Heart left ventricle (tissue), 13 donors: ENCODE measurements around the gene ATP1A1.

Experiments used
- POLR2A ChIP-seq, 2 donors: fragments of 450-650 bp; IDR thresholded peaks; one replicate each; pipeline ENCODE4 v1.6.1; 2017; ENCODE audit warnings: antibody characterized with exemption in 2 of 2, mild to moderate bottlenecking in 2 of 2, moderate library complexity in 2 of 2
- TF ChIP-seq, protein P1 (sequence below), 12 donors: fragments of 200-600 bp; sonication (generic) in 4 of 12; IDR thresholded peaks; one replicate each; pipeline versions ENCODE4 v1.5.0 to v1.8.0; 2018 to 2022; ENCODE audit warnings: antibody characterized with exemption in 12 of 12, mild to moderate bottlenecking in 5 of 12
- donor health status: ischemic (EF 13 %, LVEDD 7.1; RV severe dilation, severe dysfunction).
- donor health status: DM: no; HTN: yes; CAD: no.
- donor health status: DM: no; HTN: no; CAD: no.
- donor health status: ischemic (EF 25% LVEDD 6.9; RV normal size, moderate dysfunction).
- donor health status: ischemic (EF 25% LVEDD 5.7; RV mildly dilated, moderate dysfunction).
- donor health status: ischemic (EF 35%, LVEDD 5.7; RV mildly dilated, moderate dysfunction).
- donor health status: nonischemic (EF 11% LVEDD 7.7; RV severe dilation, severe dysfunction).
- donor health status: DM: yes; HTN: yes; CAD: no.
- donor health status: PGD.
- donor health status: ischemic (EF 29% LVEDD 5.4; RV normal size, mild dysfunction).
- donor health status: nonischemic (EF 23%, LVEDD 6.1; RV moderate dilation, normal function).

- TF ChIP-seq, protein P1, sequence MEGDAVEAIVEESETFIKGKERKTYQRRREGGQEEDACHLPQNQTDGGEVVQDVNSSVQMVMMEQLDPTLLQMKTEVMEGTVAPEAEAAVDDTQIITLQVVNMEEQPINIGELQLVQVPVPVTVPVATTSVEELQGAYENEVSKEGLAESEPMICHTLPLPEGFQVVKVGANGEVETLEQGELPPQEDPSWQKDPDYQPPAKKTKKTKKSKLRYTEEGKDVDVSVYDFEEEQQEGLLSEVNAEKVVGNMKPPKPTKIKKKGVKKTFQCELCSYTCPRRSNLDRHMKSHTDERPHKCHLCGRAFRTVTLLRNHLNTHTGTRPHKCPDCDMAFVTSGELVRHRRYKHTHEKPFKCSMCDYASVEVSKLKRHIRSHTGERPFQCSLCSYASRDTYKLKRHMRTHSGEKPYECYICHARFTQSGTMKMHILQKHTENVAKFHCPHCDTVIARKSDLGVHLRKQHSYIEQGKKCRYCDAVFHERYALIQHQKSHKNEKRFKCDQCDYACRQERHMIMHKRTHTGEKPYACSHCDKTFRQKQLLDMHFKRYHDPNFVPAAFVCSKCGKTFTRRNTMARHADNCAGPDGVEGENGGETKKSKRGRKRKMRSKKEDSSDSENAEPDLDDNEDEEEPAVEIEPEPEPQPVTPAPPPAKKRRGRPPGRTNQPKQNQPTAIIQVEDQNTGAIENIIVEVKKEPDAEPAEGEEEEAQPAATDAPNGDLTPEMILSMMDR (IDR thresholded peaks at IDR 0.05): peak in 3 of 12 donors; percentile 9 to 38 (median 36)
- peak; percentile 99 to 100 for TF ChIP-seq POLR2A (IDR thresholded peaks at IDR 0.05)
Measured at GRCh38 chr1:116372651-116373430, at the start of gene ATP1A1.
